DMS53 treated with DMSO at 0.1 percent for 48 hours (cell line): ENCODE measurements around the gene PSG1.
"Not testable (repeated sequence)": the region's sequence is repeated elsewhere in the genome, so short reads cannot be mapped to it uniquely, and the experiment has no call there.

Source experiments
- DNase-seq: peaks from one replicate; lab custom pipeline; 2025; ENCODE audit not compliant: unreplicated experiment; lab: John Stamatoyannopoulos, UW

The PSG1 gene

GRCh38 chr19:42831221-42832019 lies 48.1 kb downstream of the PSG1 start:
- no peak for DNase-seq

- DNase-seq: not testable (repeated sequence)
Measured at GRCh38 chr19:42821306-42821977, 58.1 kb downstream of the PSG1 start.

- not testable (repeated sequence) for DNase-seq
Measured at GRCh38 chr19:42819960-42820650, 59.4 kb downstream of the PSG1 start.

GRCh38 chr19:42816894-42817293 lies 62.6 kb downstream of the PSG1 start:
- no peak for DNase-seq
